22Rv1 (cell line): ENCODE results near the gene PPM1B.

Source experiments
- H3K27ac ChIP-seq: fragments of 450-650 bp; 2 replicates; pipeline ENCODE4 v1.5.1; 2017
- ZFX ChIP-seq: fragments of 450-650 bp; IDR thresholded peaks from 2 replicates; pipeline ENCODE4 v1.6.1; 2017; ENCODE audit warnings: antibody characterized with exemption, borderline replicate concordance
- TF ChIP-seq, protein P1 (sequence below): fragments of 450-650 bp; IDR thresholded peaks from 2 replicates; pipeline ENCODE4 v1.5.1; 2017; ENCODE audit warnings: mild to moderate bottlenecking

The PPM1B gene

DNA sequence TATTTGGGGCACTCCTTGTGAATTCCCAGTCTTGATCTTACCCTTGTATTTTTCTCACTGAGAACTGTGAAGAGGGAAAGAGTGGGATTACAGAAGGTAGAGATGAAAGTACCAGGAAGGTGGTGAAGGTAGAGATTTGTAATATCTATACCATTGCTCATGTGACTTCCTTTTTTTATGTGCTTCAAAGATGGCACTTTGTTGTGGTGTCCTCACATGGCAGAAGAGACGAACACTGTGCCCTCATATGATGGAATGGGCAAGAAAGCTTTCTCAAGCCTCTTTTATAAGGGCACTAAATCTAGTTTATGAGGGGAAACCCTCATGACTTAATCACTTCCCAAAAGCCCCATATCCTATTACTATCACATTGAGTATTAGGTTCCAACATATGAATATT, 28.9 kb upstream of the PPM1B start:
- no peak overlapping the region for H3K27ac ChIP-seq
- TF ChIP-seq, protein P1, sequence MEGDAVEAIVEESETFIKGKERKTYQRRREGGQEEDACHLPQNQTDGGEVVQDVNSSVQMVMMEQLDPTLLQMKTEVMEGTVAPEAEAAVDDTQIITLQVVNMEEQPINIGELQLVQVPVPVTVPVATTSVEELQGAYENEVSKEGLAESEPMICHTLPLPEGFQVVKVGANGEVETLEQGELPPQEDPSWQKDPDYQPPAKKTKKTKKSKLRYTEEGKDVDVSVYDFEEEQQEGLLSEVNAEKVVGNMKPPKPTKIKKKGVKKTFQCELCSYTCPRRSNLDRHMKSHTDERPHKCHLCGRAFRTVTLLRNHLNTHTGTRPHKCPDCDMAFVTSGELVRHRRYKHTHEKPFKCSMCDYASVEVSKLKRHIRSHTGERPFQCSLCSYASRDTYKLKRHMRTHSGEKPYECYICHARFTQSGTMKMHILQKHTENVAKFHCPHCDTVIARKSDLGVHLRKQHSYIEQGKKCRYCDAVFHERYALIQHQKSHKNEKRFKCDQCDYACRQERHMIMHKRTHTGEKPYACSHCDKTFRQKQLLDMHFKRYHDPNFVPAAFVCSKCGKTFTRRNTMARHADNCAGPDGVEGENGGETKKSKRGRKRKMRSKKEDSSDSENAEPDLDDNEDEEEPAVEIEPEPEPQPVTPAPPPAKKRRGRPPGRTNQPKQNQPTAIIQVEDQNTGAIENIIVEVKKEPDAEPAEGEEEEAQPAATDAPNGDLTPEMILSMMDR, result no peak
- TF ChIP-seq ZFX, result no peak

DNA sequence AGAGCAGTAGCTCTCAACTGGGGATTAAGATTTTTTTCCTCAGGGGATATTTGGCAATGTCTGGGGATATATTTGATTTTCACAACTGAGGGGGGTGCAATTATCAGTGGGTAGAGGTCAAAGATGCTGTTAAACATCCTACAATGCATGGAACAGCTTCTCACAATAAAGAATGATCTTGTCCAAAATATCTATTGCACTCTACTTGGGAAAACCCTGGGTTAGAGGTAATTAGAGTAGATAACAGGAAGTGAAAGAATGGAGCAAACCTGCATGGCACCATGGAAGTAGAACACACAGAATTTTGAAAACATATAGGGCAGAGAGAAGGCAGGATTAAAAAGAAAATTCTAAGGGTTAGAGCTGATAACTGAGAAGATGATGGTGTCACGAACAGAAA, 26.4 kb upstream of the PPM1B start:
- H3K27ac ChIP-seq, result no peak overlapping the region
- TF ChIP-seq, protein P1, result no peak
- no peak for TF ChIP-seq ZFX

DNA sequence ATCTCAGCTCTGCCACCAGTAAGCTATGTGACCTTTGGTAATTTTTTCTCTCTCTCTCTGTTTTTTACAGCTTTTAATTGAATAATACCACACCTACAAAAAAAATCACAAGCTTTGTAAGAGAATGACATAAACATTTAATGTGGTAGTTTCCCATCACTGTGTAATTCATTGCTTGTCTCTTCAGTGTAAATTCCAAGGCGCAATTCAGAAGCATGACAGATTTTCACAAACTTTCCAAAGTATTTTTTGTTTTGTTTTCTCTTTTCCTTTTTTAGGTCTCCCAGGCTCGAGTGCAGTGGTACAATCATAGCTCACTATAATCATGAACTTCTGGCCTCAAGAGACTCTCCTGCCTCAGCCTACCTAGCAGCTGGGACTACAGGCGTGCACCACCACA, 25.0 kb upstream of the PPM1B start:
- no peak for TF ChIP-seq ZFX
- TF ChIP-seq, protein P1, result no peak
- H3K27ac ChIP-seq, result no peak overlapping the region

DNA sequence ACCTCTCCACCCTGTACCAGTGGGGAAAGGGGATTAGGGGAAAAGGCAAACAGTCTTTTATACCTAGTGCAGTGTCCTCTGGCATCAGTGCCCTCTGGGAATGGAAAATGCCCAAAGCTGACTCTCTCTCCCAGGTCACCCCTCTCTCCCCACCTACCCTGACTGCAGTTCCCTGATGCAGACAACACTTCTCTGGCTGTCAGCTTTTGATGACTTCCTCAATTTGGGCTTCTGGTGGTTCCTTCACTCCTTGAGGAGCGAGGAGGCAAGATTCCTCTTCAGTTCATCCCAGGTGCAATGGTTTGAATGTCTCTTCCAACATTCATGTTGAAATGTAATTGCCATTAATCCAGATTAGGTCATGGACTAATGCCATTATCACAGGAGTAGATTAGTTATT, 19.7 kb upstream of the PPM1B start:
- H3K27ac ChIP-seq, result no peak overlapping the region
- TF ChIP-seq, protein P1, result no peak
- no peak for TF ChIP-seq ZFX

DNA sequence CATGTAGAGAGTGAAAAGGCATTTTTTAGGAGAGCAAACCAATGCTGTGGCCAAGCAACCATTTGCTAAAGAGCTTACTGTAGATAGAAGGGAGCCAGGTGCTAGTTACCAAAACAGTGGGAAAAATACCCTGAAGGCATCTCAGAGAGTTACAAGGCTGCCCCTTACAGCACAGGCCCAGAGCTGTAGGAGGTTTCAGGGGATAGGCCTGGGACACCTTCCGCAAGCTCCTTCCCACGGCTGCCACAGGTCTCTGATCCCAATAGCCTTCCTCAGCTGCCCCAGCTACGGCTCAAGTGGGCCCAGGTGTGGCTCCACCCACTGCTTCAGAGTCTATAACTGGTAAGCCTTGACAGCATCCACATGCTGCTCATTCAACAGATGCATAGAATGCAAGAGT, 18.2 kb upstream of the PPM1B start:
- TF ChIP-seq, protein P1, result no peak
- TF ChIP-seq ZFX, result no peak
- H3K27ac ChIP-seq, result no peak overlapping the region

DNA sequence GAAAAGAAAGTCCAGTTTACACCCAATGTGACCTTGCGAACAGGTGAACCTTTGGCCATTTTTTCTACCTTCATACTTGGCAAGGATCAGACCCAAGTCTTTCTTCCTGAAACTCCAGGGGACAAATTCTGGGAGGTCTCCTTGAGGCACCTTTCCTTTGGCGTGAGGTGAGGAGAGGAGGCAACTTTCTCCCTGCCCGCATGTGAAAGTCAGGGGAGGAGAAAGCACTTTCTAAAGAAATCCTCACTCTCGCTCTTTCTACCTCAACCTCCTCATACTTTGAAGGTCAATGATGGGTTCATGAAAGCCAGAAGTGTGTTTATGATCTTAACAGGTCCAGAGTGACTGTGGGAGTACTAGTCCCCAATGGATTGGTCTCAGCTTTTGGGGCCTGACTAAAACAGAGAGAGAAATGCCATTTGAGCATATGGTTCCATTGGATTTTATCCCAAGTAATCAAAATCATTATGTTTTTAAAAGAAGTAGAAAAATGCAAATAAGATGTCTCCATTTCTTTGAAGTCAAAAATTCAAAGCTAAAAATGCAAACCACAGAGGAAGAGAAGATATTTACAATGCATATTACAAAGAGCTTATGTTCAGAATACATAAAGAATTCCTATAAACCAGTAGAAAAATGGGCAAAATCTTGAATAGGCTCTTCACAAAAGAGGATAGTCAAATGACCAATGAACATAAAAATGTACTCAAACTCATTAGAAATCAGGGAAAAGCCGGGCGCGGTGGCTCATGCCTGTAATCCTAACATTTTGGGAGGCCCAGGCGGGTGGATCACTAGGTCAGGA, 15.6 kb upstream of the PPM1B start:
- TF ChIP-seq, protein P1, result no peak
- no peak for TF ChIP-seq ZFX
- H3K27ac ChIP-seq, result no peak overlapping the region

DNA sequence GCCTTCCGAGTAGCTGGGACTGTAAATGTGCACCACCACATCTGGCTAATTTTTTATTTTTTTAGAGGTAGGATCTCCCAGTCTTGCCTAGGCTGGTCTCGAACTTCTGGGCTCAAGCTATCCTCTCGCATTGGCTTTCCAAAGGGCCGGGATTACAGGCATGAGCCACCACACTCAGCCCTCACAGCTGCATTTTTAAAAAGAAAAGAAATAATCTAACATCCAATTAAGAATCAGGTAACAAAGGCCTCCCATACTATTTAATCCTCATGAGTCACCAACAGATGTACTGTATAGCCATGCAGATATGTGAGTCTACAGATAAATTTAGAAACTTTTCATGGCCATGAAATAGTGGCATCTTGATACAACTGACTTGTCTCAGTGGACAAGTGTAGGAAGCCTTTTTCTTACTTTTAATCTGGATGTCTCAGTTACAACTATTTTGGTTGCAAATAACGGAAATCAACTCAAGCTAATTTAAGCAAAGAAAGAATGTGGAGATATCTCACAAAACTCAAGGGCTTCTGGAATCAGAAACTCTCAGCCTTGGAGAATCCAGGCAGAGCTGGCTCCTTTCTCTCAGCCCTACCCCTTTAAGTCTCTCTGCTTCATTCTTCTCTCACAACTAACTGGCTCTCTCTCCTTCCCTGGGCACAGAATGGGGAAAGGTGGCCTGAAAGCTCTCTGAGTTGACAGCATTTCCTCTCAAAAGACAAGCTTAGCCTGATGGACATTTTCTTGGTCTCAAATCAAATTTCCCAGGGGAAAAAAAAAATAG, 12.8 kb upstream of the PPM1B start:
- TF ChIP-seq ZFX, result no peak
- TF ChIP-seq, protein P1, result no peak
- H3K27ac ChIP-seq, result no peak overlapping the region
